ENCODE measurements around the gene RERE. TPM values are rescaled to one million over a fixed set of nuclear protein-coding genes. Genes with fewer than 3 reads are reported as not detected.

Gene RERE
- total and polyA plus RNA-seq, 7 donors: 19.2 to 148 (median 90.6) TPM

DNA sequence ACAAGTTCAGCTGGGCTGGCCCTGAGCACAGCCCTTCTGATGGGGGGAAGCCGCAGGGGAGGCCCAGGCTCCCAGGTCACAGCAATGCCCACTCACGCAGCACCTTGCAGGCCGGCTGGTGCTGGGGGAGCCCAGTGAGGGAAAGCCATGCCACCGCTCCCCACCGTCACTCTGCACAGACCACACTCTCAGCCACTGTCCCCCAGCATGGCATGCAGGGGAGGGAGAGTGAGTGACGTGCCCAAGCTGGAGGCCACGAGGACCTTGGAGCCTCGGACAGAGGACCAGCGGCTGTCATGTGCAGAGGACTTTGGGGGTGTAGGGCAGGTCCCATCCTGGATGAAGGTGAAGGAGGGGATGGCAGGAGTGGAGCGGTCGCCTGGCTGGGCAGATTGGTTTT, 474.4 kb downstream of the RERE start:
- DNase-seq: no peak
- H3K36me3 ChIP-seq: peaks cover 0 to 17% (median 0%) of the 10 kb centered on the region in 4 donors
- H3K4me1 ChIP-seq: peaks cover 0 to 25% (median 20%) of the 10 kb centered on the region in 4 donors
- TF ChIP-seq CTCF (IDR thresholded peaks at IDR 0.05): no peak
- TF ChIP-seq EP300 (IDR thresholded peaks at IDR 0.05): no peak
- no peak for TF ChIP-seq POLR2AphosphoS5 (IDR thresholded peaks at IDR 0.05)
- no peak for TF ChIP-seq POLR2A (IDR thresholded peaks at IDR 0.05)
- peak overlapping the region; percentile 82 to 89 (median 85) for H3K27ac ChIP-seq
- 79 to 80% methylated on average over 11 of the region's 11 CpGs for WGBS, 2 donors
- no peaks in the 10 kb centered on the region for H3K27me3 ChIP-seq
- H3K9me3 ChIP-seq: no peaks in the 10 kb centered on the region
- peak overlapping the region in 2 of 4 donors; percentile 24 to 30 for H3K4me3 ChIP-seq
- intact Hi-C loops (cut with DNase I): loop anchor here (10.0 kb wide), 1 partner anchor 328 kb away; no protein-coding TSS in a partner anchor

- intact Hi-C loops (cut with DNase I): loop anchor here (10.0 kb wide), 1 partner anchor 328 kb away; no protein-coding TSS in a partner anchor
- Histone ChIP-seq H3K27ac (peak overlapping the region; percentile 82 to 89 (median 85)), H3K9me3 (no peaks in the 10 kb centered on the region), H3K27me3 (no peaks in the 10 kb centered on the region), H3K4me1 (peaks cover 0 to 25% (median 20%) of the 10 kb centered on the region in 4 donors), H3K4me3 (no peak overlapping the region), H3K36me3 (peaks cover 0 to 22% (median 0%) of the 10 kb centered on the region in 4 donors)
- TF ChIP-seq EP300 (IDR thresholded peaks at IDR 0.05): no peak
- no peak for TF ChIP-seq POLR2A (IDR thresholded peaks at IDR 0.05)
- no peak for TF ChIP-seq CTCF (IDR thresholded peaks at IDR 0.05)
- peak in 1 of 4 donors; percentile 19 for TF ChIP-seq POLR2AphosphoS5 (IDR thresholded peaks at IDR 0.05)
- WGBS, 2 donors: 83 to 84% methylated on average over 10 of the region's 10 CpGs
- no peak for DNase-seq
Observed at GRCh38 chr1:8342325-8342724, 475.1 kb downstream of the RERE start.

GRCh38 chr1:8340448-8340847, 477.0 kb downstream of the RERE start:
- TF ChIP-seq EP300 (IDR thresholded peaks at IDR 0.05) (no peak), POLR2AphosphoS5 (IDR thresholded peaks at IDR 0.05) (no peak), POLR2A (IDR thresholded peaks at IDR 0.05) (no peak), CTCF (IDR thresholded peaks at IDR 0.05) (no peak)
- Histone ChIP-seq H3K36me3 (peaks cover 0 to 29% (median 0%) of the 10 kb centered on the region in 4 donors), H3K4me3 (no peak overlapping the region), H3K27me3 (no peaks in the 10 kb centered on the region), H3K4me1 (peaks cover 0 to 25% (median 20%) of the 10 kb centered on the region in 4 donors), H3K27ac (no peak overlapping the region), H3K9me3 (no peaks in the 10 kb centered on the region)
- intact Hi-C loops (cut with DNase I): loop anchor here (10.0 kb wide), 1 partner anchor 326 kb away; no protein-coding TSS in a partner anchor
- 61 to 78% methylated on average over 6 of the region's 6 CpGs for WGBS, 2 donors
- DNase-seq: no peak

- intact Hi-C loops (cut with DNase I): no loop called here
- no peak for DNase-seq
- TF ChIP-seq POLR2A (IDR thresholded peaks at IDR 0.05): no peak
- TF ChIP-seq POLR2AphosphoS5 (IDR thresholded peaks at IDR 0.05): no peak
- TF ChIP-seq CTCF (IDR thresholded peaks at IDR 0.05): no peak
- TF ChIP-seq EP300 (IDR thresholded peaks at IDR 0.05): no peak
- Histone ChIP-seq H3K27me3 (no peaks in the 10 kb centered on the region), H3K4me3 (no peak overlapping the region), H3K27ac (no peak overlapping the region), H3K36me3 (peaks cover 0 to 35% (median 0%) of the 10 kb centered on the region in 4 donors), H3K4me1 (peaks cover 0 to 25% (median 19%) of the 10 kb centered on the region in 4 donors), H3K9me3 (no peaks in the 10 kb centered on the region)
- WGBS, 2 donors: 88 to 94% methylated on average over 13 of the region's 13 CpGs
Observed at GRCh38 chr1:8339203-8339600, 478.2 kb downstream of the RERE start.
